GM12872 (cell line): Measurements from ENCODE around the gene TMEM62.

Source experiments
- CTCF ChIP-seq: IDR thresholded peaks from 3 replicates; pipeline ENCODE4 v1.5.1; 2011; ENCODE audit warnings: low read depth, mild to moderate bottlenecking, low read length, moderate library complexity; ENCODE audit not compliant: insufficient read depth

TMEM62 gene

DNA sequence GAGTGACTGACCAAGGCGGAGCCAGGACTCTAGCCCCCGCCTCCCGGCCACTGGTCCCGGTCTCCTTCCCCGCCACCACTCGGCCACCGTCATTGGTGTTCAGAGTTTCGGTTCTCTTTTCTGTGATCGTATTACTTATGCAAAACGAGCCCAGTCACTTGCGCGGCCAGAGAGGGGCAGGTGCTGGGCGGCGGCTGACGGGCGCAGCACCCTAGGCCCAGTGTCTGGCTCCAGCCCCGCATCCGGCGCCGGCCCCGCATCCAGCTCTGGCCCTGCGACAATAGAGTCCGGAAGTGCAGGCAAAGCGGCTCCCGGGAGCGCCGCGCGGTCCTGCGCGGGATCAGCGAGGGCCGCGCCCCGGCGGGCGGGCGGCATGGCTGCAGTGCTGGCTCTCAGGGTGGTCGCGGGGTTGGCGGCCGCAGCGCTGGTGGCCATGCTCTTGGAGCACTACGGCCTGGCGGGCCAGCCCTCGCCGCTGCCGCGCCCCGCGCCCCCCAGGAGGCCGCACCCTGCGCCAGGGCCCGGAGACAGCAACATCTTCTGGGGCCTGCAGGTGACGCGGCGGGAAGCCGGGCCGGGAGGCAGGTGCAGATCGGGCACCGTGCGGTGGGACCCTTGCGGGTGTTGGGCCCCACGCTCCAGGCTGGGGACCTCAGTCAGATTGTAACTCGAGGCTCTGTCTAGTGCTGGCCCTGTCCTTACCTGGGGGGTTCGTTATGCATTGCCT, at the start of gene TMEM62:
Gene TMEM62 (plus strand): TSS at position 157 of the 727 bp plus-strand sequence. CDS start 217 bp downstream, at position 374.
- TF ChIP-seq CTCF, result 0 out of 3 replicates have a peak, but pooled peaks have one; percentile 0

GRCh38 chr15:43085921-43086320, 47.5 kb upstream of the TMEM62 start:
- TF ChIP-seq CTCF, result no peak

- no peak for TF ChIP-seq CTCF
Measured at GRCh38 chr15:43086551-43086950, 46.8 kb upstream of the TMEM62 start.

- no peak for TF ChIP-seq CTCF
Measured at GRCh38 chr15:43091859-43092258, 41.5 kb upstream of the TMEM62 start.

- no peak for TF ChIP-seq CTCF
Measured at GRCh38 chr15:43093026-43093425, 40.4 kb upstream of the TMEM62 start.

- TF ChIP-seq CTCF, result no peak
Measured at GRCh38 chr15:43094416-43095030, 38.9 kb upstream of the TMEM62 start.

DNA sequence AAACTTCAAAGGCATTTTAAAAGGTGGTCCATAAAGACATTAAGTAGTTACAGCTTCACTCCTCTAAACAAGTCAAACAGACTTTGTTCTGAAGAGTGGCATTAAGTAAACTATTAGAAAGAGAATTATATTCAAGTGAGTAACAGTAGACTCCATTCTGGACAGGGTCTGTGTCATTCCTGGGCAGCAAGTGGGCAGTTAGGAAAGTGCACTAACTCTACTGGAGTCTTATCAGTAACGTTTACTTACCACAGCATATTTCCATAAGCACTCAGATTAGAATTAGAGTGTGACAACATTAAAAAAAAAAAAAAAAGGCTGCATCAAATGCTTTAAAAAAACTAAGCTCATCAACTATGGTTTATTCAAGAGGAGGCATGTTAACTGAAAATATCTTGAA, 38.1 kb upstream of the TMEM62 start:
- no peak for TF ChIP-seq CTCF
